PC-9 (cell line): ENCODE results near the gene GPHN. TPM values are rescaled to one million over a fixed set of nuclear protein-coding genes. Genes with fewer than 3 reads are reported as not detected.

ENCODE experiments used
- BruUV-seq: library from RNA; stranded (reverse); fragments of 400-500 nt; replicated peaks from 2 replicates; lab custom pipeline; 2021; lab: Mats Ljungman, UMichigan
- CTCF ChIA-PET: fragments of 300-600 bp; sonication (Branson Sonifier 250); formaldehyde crosslinking; loops from one replicate; lab custom pipeline; 2022; ENCODE audit warnings: antibody characterized with exemption; lab: Charles Lee
- POLR2A ChIA-PET: fragments of 300-600 bp; sonication (Branson Sonifier 250); formaldehyde crosslinking; loops from one replicate; lab custom pipeline; 2022; ENCODE audit warnings: antibody characterized with exemption; ENCODE audit not compliant: unreplicated experiment; lab: Charles Lee
- DNase-seq, 2 experiments: peaks; one replicate each; pipeline versions ENCODE4 v3.0.0 to v3.0.0-alpha.2; 2015 to 2022; ENCODE audit warnings: mixed read lengths in 1 of 2
- H2AFZ ChIP-seq: fragments of 200-600 bp; sonication (generic); 2 replicates; pipeline ENCODE4 v1.8.1; 2017; ENCODE audit warnings: antibody characterized with exemption
- H3F3A ChIP-seq: fragments of 200-600 bp; sonication (generic); 2 replicates; pipeline ENCODE4 v1.8.1; 2017; ENCODE audit warnings: antibody characterized with exemption, mild to moderate bottlenecking, low read depth; ENCODE audit not compliant: insufficient read depth
- H3K27ac ChIP-seq: fragments of 200-600 bp; sonication (generic); 2 replicates; pipeline ENCODE4 v1.6.1; 2016; ENCODE audit warnings: mixed run types
- H3K27me3 ChIP-seq: fragments of 200-600 bp; sonication (generic); 2 replicates; pipeline ENCODE4 v1.6.1; 2016; ENCODE audit warnings: low read depth, mixed run types; ENCODE audit not compliant: insufficient read depth
- H3K36me3 ChIP-seq: fragments of 200-600 bp; sonication (generic); 2 replicates; pipeline ENCODE4 v1.6.1; 2016; ENCODE audit warnings: low read depth, mixed run types
- H3K4me1 ChIP-seq: fragments of 200-600 bp; sonication (generic); replicated peaks from 2 replicates; pipeline ENCODE4 v1.6.1; 2016; ENCODE audit warnings: mixed run types; ENCODE audit not compliant: insufficient read depth
- H3K4me2 ChIP-seq: fragments of 200-600 bp; sonication (generic); 2 replicates; pipeline ENCODE4 v1.6.1; 2017; ENCODE audit warnings: mixed run types
- H3K4me3 ChIP-seq: fragments of 200-600 bp; sonication (generic); 2 replicates; pipeline ENCODE4 v1.6.1; 2016; ENCODE audit warnings: mixed run types
- H3K79me2 ChIP-seq: fragments of 200-600 bp; sonication (generic); 2 replicates; pipeline ENCODE4 v1.6.1; 2017; ENCODE audit warnings: low read depth, mixed run types
- H3K9me2 ChIP-seq: fragments of 200-600 bp; sonication (generic); 2 replicates; pipeline ENCODE4 v1.8.1; 2017; ENCODE audit warnings: mild to moderate bottlenecking; ENCODE audit not compliant: insufficient read depth
- H3K9me3 ChIP-seq: fragments of 200-600 bp; sonication (generic); 2 replicates; pipeline ENCODE4 v1.8.1; 2016; ENCODE audit warnings: low read depth; ENCODE audit not compliant: insufficient read depth
- H4K20me1 ChIP-seq: fragments of 200-600 bp; sonication (generic); 2 replicates; pipeline ENCODE4 v1.8.1; 2017; ENCODE audit not compliant: insufficient read depth
- CTCF ChIP-seq: fragments of 200-600 bp; sonication (generic); conservative IDR thresholded peaks from 2 replicates; pipeline ENCODE4 v1.6.1; 2017; ENCODE audit warnings: mixed run types, antibody characterized with exemption, mild to moderate bottlenecking, moderate library complexity
- EZH2 ChIP-seq: fragments of 200-600 bp; sonication (generic); IDR thresholded peaks from 2 replicates; pipeline ENCODE4 v1.8.0; 2017; ENCODE audit warnings: antibody characterized with exemption, low read depth
- intact Hi-C: fragments of 100-400 bp; cut with micrococcal nuclease; formaldehyde crosslinking; loops from one replicate; pipeline ENCODE4 v1.10.0; 2022; ENCODE audit not compliant: unreplicated experiment
- total RNA-seq: library from RNA; stranded (reverse); gene quantifications from 2 replicates; pipeline ENCODE4 v1.2.3, GENCODE V29; 2021

Gene GPHN
- total RNA-seq, 1 experiment from 2014 or later: 18.3 TPM

DNA sequence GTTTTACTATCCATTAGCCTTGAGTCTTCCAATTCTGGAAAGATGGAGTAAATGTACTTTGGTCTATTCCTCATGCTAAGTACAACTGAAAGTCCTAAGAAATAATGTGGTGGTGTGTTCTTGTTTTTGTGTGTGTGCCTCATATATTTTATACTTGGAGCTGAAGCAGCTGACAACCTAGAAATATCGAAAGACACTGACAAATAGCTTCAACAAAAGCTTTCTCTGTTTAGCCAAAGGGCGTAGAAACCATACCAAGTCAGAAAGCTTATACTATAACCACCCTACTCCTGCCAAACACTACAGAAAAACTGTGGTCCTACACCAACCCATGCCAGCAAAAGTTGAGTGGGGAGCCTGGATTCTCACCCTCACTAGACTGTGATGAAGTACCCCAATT, 188.4 kb downstream of the GPHN start:
- ChIA-PET CTCF (no interaction called here), POLR2A (no interaction called here)
- BruUV-seq: no TSS peak
- Histone ChIP-seq H3K27me3 (no peaks in the 10 kb centered on the region), H4K20me1 (no peaks in the 10 kb centered on the region), H3K4me1 (no peaks in the 10 kb centered on the region), H3K4me2 (no peak overlapping the region), H2AFZ (no peak overlapping the region), H3K79me2 (no peaks in the 10 kb centered on the region), H3F3A (no peaks in the 10 kb centered on the region; the same call in 1 of the 2 replicates), H3K4me3 (no peak overlapping the region), H3K36me3 (no peaks in the 10 kb centered on the region), H3K9me2 (no peaks in the 10 kb centered on the region), H3K27ac (no peak overlapping the region), H3K9me3 (peaks cover 4% of the 10 kb centered on the region; the same call in 1 of the 2 replicates)
- no peak for DNase-seq
- TF ChIP-seq EZH2: no peak
- no peak for TF ChIP-seq CTCF
- intact Hi-C loops: no loop called here

- Histone ChIP-seq H3K27me3 (no peaks in the 10 kb centered on the region), H3K79me2 (no peaks in the 10 kb centered on the region), H3K27ac (no peak overlapping the region), H3K9me3 (peaks cover 4% of the 10 kb centered on the region; the same call in 1 of the 2 replicates), H2AFZ (no peak overlapping the region), H3K36me3 (no peaks in the 10 kb centered on the region), H4K20me1 (no peaks in the 10 kb centered on the region), H3K4me3 (no peak overlapping the region), H3K9me2 (no peaks in the 10 kb centered on the region), H3F3A (no peaks in the 10 kb centered on the region; the same call in 1 of the 2 replicates), H3K4me2 (no peak overlapping the region), H3K4me1 (no peaks in the 10 kb centered on the region)
- BruUV-seq: no TSS peak
- no peak for TF ChIP-seq EZH2
- intact Hi-C loops: no loop called here
- ChIA-PET POLR2A (interaction anchor here (0.5 kb wide), 1 partner anchor 294 kb away, joined by 3 read pairs; no protein-coding TSS in a partner anchor), CTCF (no interaction called here)
- DNase-seq: no peak
These were observed 190.6 kb downstream of the GPHN start for GRCh38 chr14:66698503-66698902.

DNA sequence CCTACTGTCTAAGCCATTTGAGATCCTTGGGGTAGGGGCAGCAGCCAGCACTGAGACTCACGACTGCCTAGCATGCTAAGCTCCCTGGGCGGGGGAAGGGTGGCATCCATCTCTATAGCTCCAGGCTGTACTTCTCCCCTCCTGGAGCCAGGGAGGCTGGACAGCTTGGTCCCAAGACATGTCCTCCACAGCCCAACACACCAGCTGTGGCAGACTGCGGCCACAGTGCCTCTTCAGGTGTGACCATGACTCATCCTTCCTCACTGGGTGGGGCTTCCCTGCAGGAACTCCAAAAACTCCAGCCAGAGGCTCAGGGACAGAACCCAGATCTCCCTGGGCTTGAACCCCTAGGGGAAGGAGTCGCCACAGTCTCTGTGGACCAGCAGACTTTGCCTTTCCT, 193.9 kb downstream of the GPHN start:
- Histone ChIP-seq H3F3A (no peaks in the 10 kb centered on the region; the same call in 1 of the 2 replicates), H3K4me2 (no peak overlapping the region), H3K79me2 (no peaks in the 10 kb centered on the region), H2AFZ (no peak overlapping the region), H3K4me3 (no peak overlapping the region), H3K9me3 (peaks cover 4% of the 10 kb centered on the region; the same call in 1 of the 2 replicates), H3K36me3 (no peaks in the 10 kb centered on the region), H4K20me1 (no peaks in the 10 kb centered on the region), H3K27me3 (no peaks in the 10 kb centered on the region), H3K4me1 (no peaks in the 10 kb centered on the region), H3K9me2 (no peaks in the 10 kb centered on the region), H3K27ac (no peak overlapping the region)
- DNase-seq: no peak
- no TSS peak for BruUV-seq
- intact Hi-C loops: no loop called here
- ChIA-PET POLR2A (no interaction called here), CTCF (no interaction called here)
- TF ChIP-seq CTCF (no peak), EZH2 (no peak)

- TF ChIP-seq CTCF: no peak
- TF ChIP-seq EZH2: no peak
- no TSS peak for BruUV-seq
- Histone ChIP-seq H3K27me3 (no peaks in the 10 kb centered on the region), H3K27ac (no peak overlapping the region), H4K20me1 (no peaks in the 10 kb centered on the region), H2AFZ (no peak overlapping the region), H3K4me3 (no peak overlapping the region), H3K9me3 (no peaks in the 10 kb centered on the region), H3K9me2 (no peaks in the 10 kb centered on the region), H3K4me1 (no peaks in the 10 kb centered on the region), H3K79me2 (no peaks in the 10 kb centered on the region), H3K4me2 (no peak overlapping the region), H3F3A (no peaks in the 10 kb centered on the region), H3K36me3 (no peaks in the 10 kb centered on the region)
- intact Hi-C loops: no loop called here
- ChIA-PET POLR2A (interaction anchor here (0.6 kb wide), 1 partner anchor 291 kb away, joined by 4 read pairs; no protein-coding TSS in a partner anchor), CTCF (no interaction called here)
- no peak for DNase-seq
These were observed 200.3 kb downstream of the GPHN start for GRCh38 chr14:66708267-66708666.
